GM10847 (cell line): Measurements from ENCODE around the gene PTRH2.

Experiments used
- POLR2A ChIP-seq: IDR thresholded peaks from 2 replicates; pipeline ENCODE4 v1.6.1; 2011; ENCODE audit not compliant: insufficient read length; ENCODE audit errors: extremely low read depth

The PTRH2 gene

GRCh38 chr17:59696682-59697277, 10.4 kb downstream of the PTRH2 start:
- TF ChIP-seq POLR2A = no peak

DNA sequence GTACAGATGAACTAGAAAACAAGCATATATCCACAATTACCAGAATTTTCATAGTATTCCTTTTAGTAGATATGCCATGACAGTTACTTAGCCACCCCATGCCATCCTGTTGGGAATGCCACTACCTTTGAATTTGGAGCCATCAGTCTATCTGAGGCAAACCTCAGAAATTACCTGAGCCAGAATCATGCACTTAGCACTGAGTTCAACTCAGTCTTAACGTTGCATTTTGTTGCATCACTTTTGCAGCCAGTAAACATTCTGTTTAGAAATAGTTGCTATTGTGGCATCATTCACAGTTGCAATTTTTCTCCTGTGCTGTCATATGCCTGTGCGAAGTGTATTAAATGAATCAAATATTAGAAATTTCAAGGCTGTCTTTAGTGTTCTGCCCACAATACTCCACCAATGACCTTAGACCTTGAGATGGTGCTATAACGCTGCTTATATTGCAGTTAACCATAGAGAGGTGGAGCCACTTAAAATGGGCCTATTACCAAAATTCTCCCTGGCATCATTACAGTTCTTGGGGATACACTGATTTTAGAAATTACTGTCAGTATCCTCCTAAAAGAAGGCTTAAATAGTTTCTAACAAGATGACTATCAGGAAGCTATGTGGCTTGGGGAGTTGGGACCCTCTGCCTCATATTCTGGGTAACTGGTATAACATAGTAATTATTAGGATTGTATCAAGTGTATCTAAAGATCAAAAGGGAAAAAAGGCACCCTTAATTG, 11.1 kb downstream of the PTRH2 start:
- no peak for TF ChIP-seq POLR2A

GRCh38 chr17:59694344-59694743, 12.9 kb downstream of the PTRH2 start:
- TF ChIP-seq POLR2A = no peak

GRCh38 chr17:59693582-59693981, 13.6 kb downstream of the PTRH2 start:
- TF ChIP-seq POLR2A = no peak

- no peak for TF ChIP-seq POLR2A
These were observed 18.7 kb downstream of the PTRH2 start for GRCh38 chr17:59688496-59688895.

- no peak for TF ChIP-seq POLR2A
These were observed 19.2 kb downstream of the PTRH2 start for GRCh38 chr17:59688008-59688407.

DNA sequence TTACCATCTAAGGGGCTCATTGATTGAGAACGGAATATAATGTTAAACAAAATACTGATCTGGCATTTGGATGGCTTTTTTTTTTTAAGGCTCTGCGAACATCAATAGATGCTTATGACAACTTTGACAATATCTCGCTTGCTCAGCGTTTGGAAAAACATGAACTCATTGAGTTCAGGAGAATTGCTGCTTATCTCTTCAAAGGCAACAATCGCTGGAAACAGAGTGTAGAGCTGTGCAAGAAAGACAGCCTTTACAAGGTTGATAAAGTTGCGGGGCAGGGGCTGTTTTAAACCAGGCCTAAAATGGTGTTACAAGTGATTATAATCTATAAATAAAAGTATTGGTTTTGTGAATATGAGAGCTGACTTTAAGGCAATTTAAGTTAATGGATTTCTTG, 22.3 kb downstream of the PTRH2 start:
- TF ChIP-seq POLR2A = no peak

- TF ChIP-seq POLR2A = no peak
These were observed 23.9 kb downstream of the PTRH2 start for GRCh38 chr17:59683283-59683682.

DNA sequence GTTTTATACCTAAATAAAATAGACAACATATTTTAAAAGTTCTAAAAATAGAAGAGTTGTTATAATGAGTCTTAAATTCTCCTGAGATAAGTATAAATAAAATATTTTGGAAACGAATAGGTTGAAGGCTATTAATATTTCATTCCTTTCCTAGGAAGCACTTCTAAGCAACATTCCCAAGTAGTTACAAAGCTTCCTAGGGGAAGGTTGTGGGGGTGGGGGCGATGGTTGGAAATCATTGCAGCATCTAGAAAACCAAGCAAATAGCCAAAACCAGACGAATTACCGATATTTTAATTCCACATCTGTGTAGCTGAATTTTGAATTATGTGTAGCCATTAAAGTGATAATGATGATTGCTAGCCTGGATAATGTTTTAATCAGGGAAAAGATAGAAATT, 26.9 kb downstream of the PTRH2 start:
- no peak for TF ChIP-seq POLR2A

- TF ChIP-seq POLR2A = no peak
These were observed 28.3 kb downstream of the PTRH2 start for GRCh38 chr17:59678918-59679317.

DNA sequence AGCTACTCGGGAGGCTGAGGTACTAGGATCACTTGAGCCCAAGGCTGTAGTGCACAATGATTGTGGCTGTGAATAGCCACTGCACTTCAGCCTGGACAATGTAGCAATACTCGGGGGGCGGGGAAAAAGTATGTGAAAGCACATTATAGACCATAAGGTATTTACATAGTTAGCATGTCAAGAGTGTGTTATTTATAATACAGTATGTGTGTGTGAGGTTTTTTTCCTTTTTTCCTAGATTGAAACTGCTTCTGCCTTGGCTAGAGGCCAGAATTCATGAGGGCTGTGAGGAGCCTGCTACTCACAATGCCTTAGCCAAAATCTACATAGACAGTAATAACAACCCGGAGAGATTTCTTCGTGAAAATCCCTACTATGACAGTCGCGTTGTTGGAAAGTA, 30.5 kb downstream of the PTRH2 start:
- no peak for TF ChIP-seq POLR2A

DNA sequence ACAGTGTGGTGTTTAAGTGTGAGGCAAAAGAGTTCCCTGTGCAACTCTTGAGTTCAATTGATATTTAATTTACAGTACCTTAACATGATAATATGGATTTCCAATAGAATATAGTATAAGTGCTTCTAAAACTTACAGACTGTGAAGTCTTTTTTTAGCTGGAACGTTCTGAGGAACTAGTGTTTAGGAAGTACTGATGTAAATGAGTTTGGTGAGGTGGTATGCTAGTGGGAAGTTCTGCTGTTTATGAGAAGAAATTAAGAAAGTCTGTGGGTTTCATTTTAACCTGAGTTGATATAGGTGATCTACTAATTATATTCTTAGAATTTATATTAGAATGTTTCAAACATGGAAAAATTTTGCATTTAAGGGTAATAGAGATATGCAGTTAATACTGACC, 32.0 kb downstream of the PTRH2 start:
- no peak for TF ChIP-seq POLR2A

DNA sequence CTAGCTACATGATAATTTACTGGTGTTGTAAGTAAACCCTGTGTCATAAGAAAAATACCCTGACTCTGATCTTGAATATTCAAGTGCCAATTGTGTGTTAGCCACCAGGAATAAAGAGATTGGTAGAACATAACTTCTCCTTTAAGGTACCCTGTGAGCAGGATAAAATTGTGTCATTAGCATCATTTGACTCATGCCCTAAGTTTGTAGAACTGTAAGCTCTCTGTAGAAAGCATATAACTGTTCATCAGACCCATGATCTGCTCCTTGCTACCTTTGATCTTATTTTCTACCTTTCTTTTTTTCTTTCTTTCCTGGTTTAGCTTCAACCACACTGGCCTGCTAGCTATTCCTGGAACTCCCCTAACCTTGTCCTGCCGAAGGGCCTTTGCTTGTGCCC, 35.8 kb downstream of the PTRH2 start:
- no peak for TF ChIP-seq POLR2A

DNA sequence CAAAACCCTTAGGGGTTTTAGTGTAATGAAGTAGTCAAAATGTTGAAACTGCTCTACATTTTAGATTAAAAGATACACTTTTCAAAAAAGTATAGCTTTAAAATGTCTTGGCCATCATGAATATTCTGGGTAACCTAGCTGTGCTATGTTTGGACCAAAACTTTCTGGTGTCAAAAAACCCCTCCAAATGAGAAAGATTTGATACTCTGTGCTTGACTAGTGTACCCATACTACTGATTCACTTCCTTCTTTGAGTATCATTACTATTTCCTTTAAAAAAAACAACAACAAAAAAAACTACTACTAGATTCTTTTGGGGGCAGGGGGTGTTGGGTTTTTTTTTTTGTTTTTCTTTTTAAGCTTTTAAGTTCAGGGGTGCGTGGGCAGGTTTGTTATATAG, 37.3 kb downstream of the PTRH2 start:
- TF ChIP-seq POLR2A = no peak

GRCh38 chr17:59669411-59669810, 37.8 kb downstream of the PTRH2 start:
- no peak for TF ChIP-seq POLR2A

DNA sequence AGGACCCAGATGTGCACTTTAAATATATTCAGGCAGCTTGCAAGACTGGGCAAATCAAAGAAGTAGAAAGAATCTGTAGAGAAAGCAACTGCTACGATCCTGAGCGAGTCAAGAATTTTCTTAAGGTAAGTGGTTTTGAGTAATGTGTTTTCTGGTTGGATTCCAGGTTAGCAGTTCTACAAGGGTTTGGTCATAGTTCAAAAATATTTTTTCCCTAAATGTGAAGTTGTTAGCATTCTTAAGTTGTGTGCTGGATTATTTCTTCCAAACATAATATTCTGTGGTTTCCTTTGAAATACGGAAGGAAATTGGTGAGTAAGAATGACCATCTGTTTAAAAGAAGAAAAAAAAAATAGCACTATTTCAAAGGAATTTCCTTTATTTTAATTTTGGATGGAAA, 38.4 kb downstream of the PTRH2 start:
- no peak for TF ChIP-seq POLR2A

DNA sequence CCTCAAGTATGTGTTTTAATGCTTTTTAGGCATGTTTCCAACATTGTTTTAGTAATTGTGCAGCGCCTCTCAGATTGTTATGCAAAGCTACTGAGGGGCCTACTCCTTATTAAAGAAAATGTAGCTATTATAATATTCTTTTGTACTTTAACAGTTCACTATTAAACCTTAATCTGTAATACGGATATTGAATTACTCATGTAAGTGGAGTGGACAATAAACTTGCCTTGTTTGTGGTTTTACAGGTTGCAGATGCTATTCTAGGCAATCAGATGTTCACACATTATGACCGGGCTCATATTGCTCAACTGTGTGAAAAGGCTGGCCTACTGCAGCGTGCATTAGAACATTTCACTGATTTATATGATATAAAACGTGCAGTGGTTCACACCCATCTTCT, 41.0 kb downstream of the PTRH2 start:
- no peak for TF ChIP-seq POLR2A
